HepG2 (cell line): ENCODE results near the gene CD207. TPM values are rescaled to one million over a fixed set of nuclear protein-coding genes. Genes with fewer than 3 reads are reported as not detected.
A peak's percentile ranks its signal among the peaks of the same experiment; 100 is the strongest.

Source experiments
- ARID2 ChIP-seq: sonication (generic); formaldehyde crosslinking; IDR thresholded peaks from 2 replicates; pipeline ENCODE4 v1.8.1; 2022; ENCODE audit warnings: mild to moderate bottlenecking, missing genetic modification reagents, borderline replicate concordance
- BCL3 ChIP-seq: sonication (generic); formaldehyde crosslinking; IDR thresholded peaks from 2 replicates; pipeline ENCODE4 v1.5.1; 2020; ENCODE audit warnings: mild to moderate bottlenecking, missing genetic modification reagents, moderate library complexity
- DBP ChIP-seq: sonication (generic); formaldehyde crosslinking; IDR thresholded peaks from 2 replicates; pipeline ENCODE4 v1.4.0; 2020; ENCODE audit warnings: missing genetic modification reagents; ENCODE audit errors: not compliant biosample characterization
- DNMT1 ChIP-seq: sonication (generic); formaldehyde crosslinking; IDR thresholded peaks from 2 replicates; pipeline ENCODE4 v1.5.1; 2020; ENCODE audit warnings: mild to moderate bottlenecking, missing genetic modification reagents
- ETV6 ChIP-seq: sonication (generic); formaldehyde crosslinking; conservative IDR thresholded peaks from 2 replicates; pipeline ENCODE4 v1.4.0; 2020; ENCODE audit warnings: missing genetic modification reagents
- FOSL1 ChIP-seq: sonication (generic); formaldehyde crosslinking; IDR thresholded peaks from 2 replicates; pipeline ENCODE4 v1.9.0; 2021; ENCODE audit warnings: missing genetic modification reagents, borderline replicate concordance
- KLF15 ChIP-seq: sonication (generic); formaldehyde crosslinking; IDR thresholded peaks from 2 replicates; pipeline ENCODE4 v1.8.1; 2023; ENCODE audit warnings: borderline replicate concordance, mild to moderate bottlenecking, inconsistent platforms, missing genetic modification reagents, mixed read lengths
- NFE2L1 ChIP-seq: sonication (generic); formaldehyde crosslinking; IDR thresholded peaks from 2 replicates; pipeline ENCODE4 v1.4.0; 2020; ENCODE audit warnings: missing genetic modification reagents, mild to moderate bottlenecking, borderline replicate concordance
- NR2C2 ChIP-seq: sonication (generic); formaldehyde crosslinking; IDR thresholded peaks from 2 replicates; pipeline ENCODE4 v1.4.0; 2020; ENCODE audit warnings: missing genetic modification reagents, mild to moderate bottlenecking, moderate library complexity, borderline replicate concordance
- NR2F6 ChIP-seq, 2 experiments: IDR thresholded peaks; 2 replicates each; pipeline ENCODE4 v1.6.1; 2016; ENCODE audit warnings: antibody characterized with exemption in 1 of 2, mild to moderate bottlenecking in 1 of 2
- RFX3 ChIP-seq: IDR thresholded peaks from 2 replicates; pipeline ENCODE4 v1.6.1; 2016; ENCODE audit warnings: missing biosample characterization, missing genetic modification reagents
- SKIL ChIP-seq: sonication (generic); formaldehyde crosslinking; IDR thresholded peaks from 2 replicates; pipeline ENCODE4 v1.8.0; 2022; ENCODE audit warnings: missing genetic modification reagents, mild to moderate bottlenecking, moderate library complexity, borderline replicate concordance
- TERF1 ChIP-seq: sonication (generic); formaldehyde crosslinking; IDR thresholded peaks from 2 replicates; pipeline ENCODE4 v1.8.0; 2022; ENCODE audit warnings: mild to moderate bottlenecking, missing genetic modification reagents, moderate library complexity
- U2AF2 ChIP-seq: fragments of 200-400 bp; formaldehyde crosslinking; IDR thresholded peaks from 2 replicates; pipeline ENCODE4 v1.6.1; 2017; ENCODE audit warnings: low read depth, mild to moderate bottlenecking, low read length
- ZFAT ChIP-seq: sonication (generic); formaldehyde crosslinking; conservative IDR thresholded peaks from 2 replicates; pipeline ENCODE4 v1.8.1; 2023; ENCODE audit warnings: missing genetic modification reagents, inconsistent platforms
- ZMYM4 ChIP-seq: sonication (generic); formaldehyde crosslinking; IDR thresholded peaks from 2 replicates; pipeline ENCODE4 v1.8.1; 2023; ENCODE audit warnings: mild to moderate bottlenecking, missing genetic modification reagents
- ZNF136 ChIP-seq: sonication (generic); formaldehyde crosslinking; IDR thresholded peaks from 2 replicates; pipeline ENCODE4 v1.8.1; 2022; ENCODE audit warnings: low read depth, mild to moderate bottlenecking, moderate library complexity, missing genetic modification reagents
- ZNF691 ChIP-seq: sonication (generic); formaldehyde crosslinking; IDR thresholded peaks from 2 replicates; pipeline ENCODE4 v1.4.0; 2020; ENCODE audit warnings: missing genetic modification reagents, low read depth, mild to moderate bottlenecking, borderline replicate concordance
- ZSCAN20 ChIP-seq: sonication (generic); formaldehyde crosslinking; IDR thresholded peaks from 2 replicates; pipeline ENCODE4 v1.4.0; 2020; ENCODE audit warnings: missing genetic modification reagents, mild to moderate bottlenecking, borderline replicate concordance
- polyA plus RNA-seq, 8 experiments: library from polyadenylated mRNA; depleted of rRNA in 3 of 8; stranded (reverse) in 7 of 8; unstranded in 1 of 8; fragments of >200 nt; fragmentation: Illumina TruSeq in 4 of 8; extraction: Trizol in 4 of 8; gene quantifications; 2 replicates each; pipeline versions ENCODE4 v1.2.1 to v1.2.3, GENCODE V29; 2011 to 2016; ENCODE audit warnings: low read depth in 4 of 8, missing spikeins in 1 of 8, mixed read lengths in 1 of 8; ENCODE audit not compliant: insufficient read depth in 1 of 8
- total RNA-seq, 5 experiments: library from RNA; depleted of rRNA; stranded (reverse); fragments of >200 nt; fragmentation: Illumina TruSeq; extraction: Trizol; gene quantifications; 2 replicates each; pipeline ENCODE4 v1.2.3, GENCODE V29; 2016; ENCODE audit warnings: low read depth in 1 of 5

The CD207 gene
- total and polyA plus RNA-seq, 2 of the 13 experiments (the other 11 are each of a cell fraction or from before 2014, with no cell fraction given) = 0.09 to 0.15 TPM

- TF ChIP-seq ZNF691 (CRISPR knock-in tag) (peak; percentile 53; the same call in 1 of the 2 replicates), FOSL1 (CRISPR knock-in tag) (no peak), ZSCAN20 (CRISPR knock-in tag) (no peak), ZMYM4 (peak; percentile 79), NR2F6 (IDR thresholded peaks at IDR 0.05) (peak; percentile 98), NR2F6 (CRISPR knock-in tag; IDR thresholded peaks at IDR 0.05) (peak; percentile 97), ZFAT (CRISPR knock-in tag) (0 out of 2 replicates have a peak, but pooled peaks have one; percentile 57), SKIL (CRISPR knock-in tag) (peak; percentile 87; the same call in 1 of the 2 replicates), ETV6 (CRISPR knock-in tag) (no peak), KLF15 (CRISPR knock-in tag) (no peak), NFE2L1 (no peak), DBP (CRISPR knock-in tag) (no peak), RFX3 (CRISPR knock-in tag) (no peak), TERF1 (CRISPR knock-in tag) (no peak), BCL3 (CRISPR knock-in tag) (no peak), ZNF136 (CRISPR knock-in tag) (no peak), U2AF2 (no peak), NR2C2 (CRISPR knock-in tag) (no peak), ARID2 (no peak), DNMT1 (CRISPR knock-in tag) (no peak)
These were observed 28.4 kb downstream of the CD207 start (continued) for GRCh38 chr2:70807102-70807827.
